AG04449 (cell line): ENCODE data around the gene XPO1.
"Not testable (repeated sequence)": the region's sequence is repeated elsewhere in the genome, so short reads cannot be mapped to it uniquely, and the experiment has no call there.

Source experiments
- CTCF ChIA-PET: fragments of 350-600 bp; formaldehyde crosslinking; extraction: SDS; loops from one replicate; lab custom pipeline; 2021; ENCODE audit warnings: antibody characterized with exemption; lab: Yijun Ruan, JAX
- POLR2A ChIA-PET: fragments of 400-600, 350-600 bp; formaldehyde crosslinking; extraction: SDS; loops from one replicate; lab custom pipeline; 2020; ENCODE audit warnings: antibody characterized with exemption, inconsistent platforms; lab: Yijun Ruan, JAX
- DNase-seq: peaks from one replicate; pipeline ENCODE4 v3.0.0-alpha.2; 2010; ENCODE audit warnings: low read depth, low spot score
- H3K4me3 ChIP-seq: 2 replicates; pipeline ENCODE4 v1.5.1; 2011; ENCODE audit warnings: low read depth, mild to moderate bottlenecking, control low read depth, low read length
- TF ChIP-seq, protein P1 (sequence below): IDR thresholded peaks from one replicate; pipeline ENCODE4 v1.5.1; 2011; ENCODE audit warnings: mild to moderate bottlenecking, moderate library complexity, low read length, control low read depth, inconsistent platforms; ENCODE audit not compliant: insufficient read depth; ENCODE audit errors: missing control alignments

The XPO1 gene

GRCh38 chr2:61499060-61499459 lies 39.1 kb downstream of the XPO1 start:
- no peak for DNase-seq
- POLR2A ChIA-PET = no interaction called here
- no peak overlapping the region for H3K4me3 ChIP-seq
- TF ChIP-seq, protein P1, sequence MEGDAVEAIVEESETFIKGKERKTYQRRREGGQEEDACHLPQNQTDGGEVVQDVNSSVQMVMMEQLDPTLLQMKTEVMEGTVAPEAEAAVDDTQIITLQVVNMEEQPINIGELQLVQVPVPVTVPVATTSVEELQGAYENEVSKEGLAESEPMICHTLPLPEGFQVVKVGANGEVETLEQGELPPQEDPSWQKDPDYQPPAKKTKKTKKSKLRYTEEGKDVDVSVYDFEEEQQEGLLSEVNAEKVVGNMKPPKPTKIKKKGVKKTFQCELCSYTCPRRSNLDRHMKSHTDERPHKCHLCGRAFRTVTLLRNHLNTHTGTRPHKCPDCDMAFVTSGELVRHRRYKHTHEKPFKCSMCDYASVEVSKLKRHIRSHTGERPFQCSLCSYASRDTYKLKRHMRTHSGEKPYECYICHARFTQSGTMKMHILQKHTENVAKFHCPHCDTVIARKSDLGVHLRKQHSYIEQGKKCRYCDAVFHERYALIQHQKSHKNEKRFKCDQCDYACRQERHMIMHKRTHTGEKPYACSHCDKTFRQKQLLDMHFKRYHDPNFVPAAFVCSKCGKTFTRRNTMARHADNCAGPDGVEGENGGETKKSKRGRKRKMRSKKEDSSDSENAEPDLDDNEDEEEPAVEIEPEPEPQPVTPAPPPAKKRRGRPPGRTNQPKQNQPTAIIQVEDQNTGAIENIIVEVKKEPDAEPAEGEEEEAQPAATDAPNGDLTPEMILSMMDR = no peak
- CTCF ChIA-PET = no interaction called here

GRCh38 chr2:61493523-61493942 lies 44.6 kb downstream of the XPO1 start:
- DNase-seq = no peak
- TF ChIP-seq, protein P1 = no peak
- no peak overlapping the region for H3K4me3 ChIP-seq
- CTCF ChIA-PET = interaction anchor here (1.0 to 1.3 kb wide), 2 partner anchors 10 to 13 kb away, joined by 4 read pairs; no protein-coding TSS in a partner anchor
- POLR2A ChIA-PET = interaction anchor here (0.6 kb wide), 1 partner anchor 13 kb away, joined by 3 read pairs; no protein-coding TSS in a partner anchor

DNA sequence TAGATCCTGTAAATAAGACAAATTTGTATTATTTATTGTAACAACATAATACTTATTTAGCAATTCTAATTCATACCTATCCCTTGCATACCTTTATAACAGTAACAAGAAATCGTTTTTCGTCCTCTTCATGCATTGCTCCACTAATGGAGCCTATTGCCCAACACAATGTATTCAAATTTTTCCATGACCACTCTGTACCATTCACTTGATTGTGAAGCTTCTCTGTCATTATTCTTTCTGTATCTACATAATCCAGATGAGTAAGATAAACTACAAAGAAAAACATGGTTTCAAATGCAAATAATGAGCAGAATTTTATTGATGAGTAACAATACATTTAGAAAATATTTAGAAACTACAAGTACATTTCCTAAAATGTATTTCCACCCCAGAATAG lies 45.7 kb downstream of the XPO1 start:
- POLR2A ChIA-PET = no interaction called here
- DNase-seq = no peak
- H3K4me3 ChIP-seq = no peak overlapping the region
- TF ChIP-seq, protein P1 = no peak
- CTCF ChIA-PET = no interaction called here

GRCh38 chr2:61485281-61485680 lies 52.9 kb downstream of the XPO1 start:
- POLR2A ChIA-PET = no interaction called here
- H3K4me3 ChIP-seq = no peak overlapping the region
- TF ChIP-seq, protein P1 = no peak
- CTCF ChIA-PET = interaction anchor here (0.6 kb wide), 1 partner anchor 10 kb away, joined by 4 read pairs; no protein-coding TSS in a partner anchor
- no peak for DNase-seq

DNA sequence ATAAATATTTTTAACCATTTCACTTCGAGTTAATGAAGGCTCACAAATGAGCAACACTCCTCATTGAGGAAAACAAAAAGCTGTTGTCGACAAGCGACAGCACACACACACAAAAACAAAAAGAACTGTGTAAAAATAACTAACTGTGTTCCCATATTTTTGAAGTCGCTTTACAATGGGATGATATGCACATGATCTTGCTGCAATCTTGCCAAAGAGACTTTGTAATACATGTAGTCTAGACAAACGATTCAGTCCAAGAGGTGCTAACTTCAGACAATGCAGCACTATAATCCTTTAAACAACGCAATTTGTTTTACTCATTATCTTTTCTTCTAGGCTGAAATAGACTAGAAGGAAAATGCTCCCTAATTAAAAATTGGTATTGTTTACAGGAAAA lies 60.1 kb downstream of the XPO1 start:
- CTCF ChIA-PET = interaction anchor here (1.0 kb wide), 1 partner anchor 17 kb away, joined by 4 read pairs; no protein-coding TSS in a partner anchor
- POLR2A ChIA-PET = no interaction called here
- DNase-seq = no peak
- H3K4me3 ChIP-seq = no peak overlapping the region
- TF ChIP-seq, protein P1 = no peak

DNA sequence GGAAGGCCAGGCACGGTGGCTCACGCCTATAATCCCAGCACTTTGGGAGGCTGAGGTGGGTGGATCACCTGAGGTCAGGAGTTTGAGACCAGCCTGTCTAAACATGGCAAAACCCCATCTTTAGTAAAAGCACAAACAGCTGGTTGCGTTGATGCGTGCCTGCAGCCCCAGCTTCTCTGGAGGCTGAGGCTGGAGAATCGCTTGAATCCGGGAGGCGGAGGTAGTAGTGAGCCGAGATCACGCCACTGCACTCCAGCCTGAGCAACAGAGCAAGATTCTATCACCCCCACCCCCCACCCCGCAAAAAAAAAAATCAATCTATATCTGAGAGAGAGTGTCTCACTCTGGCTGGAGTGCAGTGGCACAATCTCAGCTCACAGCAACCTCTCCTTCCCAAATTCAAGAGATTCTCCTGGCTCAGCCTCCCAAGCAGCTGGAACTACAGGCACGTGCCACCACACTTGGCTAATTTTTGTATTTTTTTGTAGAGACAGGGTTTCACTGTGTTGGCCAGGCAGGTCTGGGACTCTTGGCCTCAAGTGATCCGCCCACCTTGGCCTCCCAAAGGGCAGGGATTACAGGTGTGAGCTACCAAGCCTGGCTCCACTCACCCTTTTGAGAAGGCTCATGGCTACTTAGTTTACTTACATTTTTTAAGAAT lies 61.1 kb downstream of the XPO1 start:
- H3K4me3 ChIP-seq, POLR2A ChIA-PET, DNase-seq: not testable (repeated sequence)
- CTCF ChIA-PET = interaction anchor here (1.0 to 1.3 kb wide), 2 partner anchors 10 to 342 kb away, joined by 3 read pairs; no protein-coding TSS in a partner anchor
